Measurements from ENCODE around the gene DKK3. TPM values are rescaled to one million over a fixed set of nuclear protein-coding genes. Genes with fewer than 3 reads are reported as not detected.

DKK3 gene
- total and polyA plus RNA-seq, 2 of the 13 experiments (the other 11 are each of a cell fraction or from before 2014, with no cell fraction given): 0.09 to 0.67 TPM

DNA sequence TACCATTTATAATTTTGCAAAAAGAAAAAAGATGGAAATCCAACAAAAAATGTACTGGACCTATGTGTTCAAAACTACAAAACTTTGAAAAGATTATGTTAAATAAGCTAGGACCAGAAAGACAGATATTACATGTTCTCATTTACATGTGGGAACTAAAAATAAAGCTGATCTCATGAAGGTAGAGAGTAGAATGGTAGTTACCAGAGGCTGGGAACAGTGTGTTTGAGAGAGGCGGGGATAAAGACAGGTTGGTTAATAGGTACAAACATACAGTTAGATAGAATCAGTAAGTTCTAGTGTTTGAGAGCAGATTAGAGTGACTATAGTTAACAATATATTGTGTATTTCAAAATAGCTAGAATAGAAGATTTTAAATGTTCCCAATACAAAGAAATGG, 95.0 kb downstream of the DKK3 start:
- POLR2A ChIA-PET: no interaction called here
- ATAC-seq: no peak
- CTCF ChIA-PET (ENCODE audit: low intra/inter-chr PET ratio, low total read pairs): no interaction called here
- Histone ChIP-seq H2AFZ (ENCODE audit: low read length) (no peak overlapping the region), H3K9me3 (ENCODE audit: low read length) (no peaks in the 10 kb centered on the region), H4K20me1 (ENCODE audit: insufficient read depth, low read length) (no peaks in the 10 kb centered on the region), H3K36me3 (replicated peaks in 1 of 2; ENCODE audit: control insufficient read depth in 1 of 2, insufficient read depth in 2 of 2, low read length in 2 of 2) (peaks cover 0 to 9% of the 10 kb centered on the region in 2 experiments; a peak in 2 of 5 replicates), H3K27me3 (ENCODE audit: control insufficient read depth in 1 of 2, insufficient read depth in 2 of 2, low read length in 2 of 2) (no peaks in the 10 kb centered on the region; a peak in 1 of 5 replicates), H3K4me3 (replicated peaks in 1 of 3; ENCODE audit: insufficient read depth in 1 of 3, low read depth in 2 of 3, low read length in 3 of 3) (no peak overlapping the region), H3K9ac (ENCODE audit: insufficient read depth, low read depth, low read length) (no peak overlapping the region), H3K4me1 (ENCODE audit: insufficient read depth, low read length) (no peaks in the 10 kb centered on the region), H3K27ac (ENCODE audit: extremely low read length, insufficient read depth, low read length) (no peak overlapping the region), H3K4me2 (ENCODE audit: low read depth, low read length) (no peak overlapping the region), H3K79me2 (ENCODE audit: insufficient read depth, low read length) (no peaks in the 10 kb centered on the region)
- TF ChIP-seq JDP2 (CRISPR knock-in tag; IDR thresholded peaks at IDR 0.05; ENCODE audit: borderline replicate concordance) (no peak), NR1H2 (CRISPR knock-in tag; IDR thresholded peaks at IDR 0.05; ENCODE audit: borderline replicate concordance, low read depth) (no peak), FOXP4 (CRISPR knock-in tag; IDR thresholded peaks at IDR 0.05) (no peak), ZNF800 (CRISPR knock-in tag; IDR thresholded peaks at IDR 0.05) (no peak), TIGD3 (CRISPR knock-in tag; IDR thresholded peaks at IDR 0.05; ENCODE audit: borderline replicate concordance) (no peak), FOXP1 (IDR thresholded peaks at IDR 0.05) (no peak), FOXP1 (CRISPR knock-in tag; IDR thresholded peaks at IDR 0.05) (no peak), ZNF7 (CRISPR knock-in tag; IDR thresholded peaks at IDR 0.05) (no peak), ZNF567 (CRISPR knock-in tag; IDR thresholded peaks at IDR 0.05; ENCODE audit: borderline replicate concordance) (no peak)
- TF ChIP-seq, protein P1, sequence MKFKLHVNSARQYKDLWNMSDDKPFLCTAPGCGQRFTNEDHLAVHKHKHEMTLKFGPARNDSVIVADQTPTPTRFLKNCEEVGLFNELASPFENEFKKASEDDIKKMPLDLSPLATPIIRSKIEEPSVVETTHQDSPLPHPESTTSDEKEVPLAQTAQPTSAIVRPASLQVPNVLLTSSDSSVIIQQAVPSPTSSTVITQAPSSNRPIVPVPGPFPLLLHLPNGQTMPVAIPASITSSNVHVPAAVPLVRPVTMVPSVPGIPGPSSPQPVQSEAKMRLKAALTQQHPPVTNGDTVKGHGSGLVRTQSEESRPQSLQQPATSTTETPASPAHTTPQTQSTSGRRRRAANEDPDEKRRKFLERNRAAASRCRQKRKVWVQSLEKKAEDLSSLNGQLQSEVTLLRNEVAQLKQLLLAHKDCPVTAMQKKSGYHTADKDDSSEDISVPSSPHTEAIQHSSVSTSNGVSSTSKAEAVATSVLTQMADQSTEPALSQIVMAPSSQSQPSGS (CRISPR knock-in tag; IDR thresholded peaks at IDR 0.05): no peak
- no peak for FAIRE-seq
- in situ Hi-C loops (cut with HindIII; ENCODE audit: extremely low pct_ligation_motif_present, low pct_unique_long_range_greater_than_20kb): no loop called here
- intact Hi-C loops (cut with micrococcal nuclease; ENCODE audit: unreplicated experiment): no loop called here
- DNase-seq (ENCODE audit: low spot score): no peak
- 97% methylated on average over 1 of the region's 1 CpG for WGBS (ENCODE audit: low lambda C conversion rate)
- no TSS peak for BruUV-seq (replicated peaks)

Data from HepG2 (cell line).